GM18907 (cell line): Measurements from ENCODE around the gene ELL.
"Not testable (repeated sequence)": the region's sequence is repeated elsewhere in the genome, so short reads cannot be mapped to it uniquely, and the experiment has no call there.

ENCODE experiments used
- ATAC-seq: cut with Tn5 transposase; IDR thresholded peaks from one replicate; pipeline ENCODE4 v1.9.1; 2021; ENCODE audit warnings: mild to moderate bottlenecking, moderate library complexity; ENCODE audit not compliant: unreplicated experiment

ELL gene

DNA sequence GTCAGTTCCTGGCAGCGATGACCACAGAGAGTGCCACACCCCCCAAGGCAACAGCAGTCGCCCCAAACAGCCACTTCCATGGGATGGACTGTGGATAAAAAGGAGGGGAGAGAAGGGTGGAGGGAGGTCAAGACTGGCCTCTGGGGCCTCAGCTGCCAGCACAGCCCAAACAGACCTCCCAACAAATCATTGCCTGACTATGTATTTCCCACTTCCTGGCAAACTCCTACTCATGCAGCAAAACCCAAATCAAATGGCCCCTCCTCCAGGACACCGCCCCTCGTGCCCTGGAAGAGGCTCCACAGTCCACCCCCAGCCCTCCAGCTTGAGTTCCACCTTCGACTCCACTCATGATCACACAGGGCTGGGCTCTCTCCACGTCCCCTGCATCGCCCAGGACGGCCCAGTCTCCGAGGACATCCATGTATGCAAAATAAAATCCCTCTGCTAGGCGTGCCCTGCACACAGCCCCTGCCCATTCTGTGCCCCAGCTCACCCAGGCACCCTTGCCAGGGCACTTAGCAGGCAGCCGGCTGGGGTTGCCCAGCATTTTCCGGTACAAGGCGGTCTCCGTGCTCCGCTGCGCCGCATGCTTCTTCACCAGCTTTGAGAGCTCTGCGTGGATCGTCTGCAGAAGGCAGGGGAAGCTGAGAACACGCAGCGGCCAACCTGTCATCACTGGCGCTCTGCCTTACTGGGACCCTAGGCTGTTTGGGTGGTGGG lies 10.5 kb upstream of the ELL start:
- ATAC-seq: no peak

DNA sequence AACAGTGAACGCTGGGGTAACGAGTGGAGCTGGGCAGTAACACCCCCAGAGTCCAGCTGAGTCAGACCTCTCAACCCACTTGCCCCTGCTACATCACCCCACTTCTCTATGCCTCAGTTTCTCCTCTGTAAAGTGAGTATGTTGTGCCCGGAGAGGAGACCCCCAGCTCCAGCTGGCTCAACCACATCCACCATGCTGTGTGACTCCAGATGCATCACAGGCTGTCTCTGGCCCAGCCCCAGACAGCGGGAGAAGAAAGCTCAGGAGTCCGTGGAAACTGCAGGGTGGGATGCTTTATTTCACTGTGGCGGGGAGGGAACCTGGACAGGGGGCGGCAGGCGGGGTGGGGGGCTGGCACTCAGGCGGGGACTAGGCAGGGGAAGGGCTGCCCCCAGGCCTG lies 9.6 kb upstream of the ELL start:
- no peak for ATAC-seq

- ATAC-seq: no peak
These were observed 7.9 kb upstream of the ELL start for GRCh38 chr19:18529782-18530181.

DNA sequence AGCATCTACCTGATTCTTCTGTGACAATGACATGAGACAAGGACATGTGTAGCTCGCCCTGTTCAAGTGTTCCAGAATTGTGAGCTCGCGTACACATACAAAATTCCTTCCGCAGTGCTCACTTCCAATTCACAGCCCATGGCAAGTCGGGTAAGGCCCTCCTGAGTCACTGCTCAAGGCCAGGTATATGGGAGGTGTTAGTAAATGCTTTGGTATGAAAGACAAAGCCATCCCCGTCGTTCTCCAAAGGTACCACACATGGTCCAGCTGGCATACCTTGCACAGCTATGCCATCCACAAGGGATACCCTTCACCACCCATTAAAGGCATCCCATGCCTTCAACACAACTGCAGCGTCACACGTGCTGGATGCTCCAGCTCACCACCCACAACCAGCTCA lies 4.4 kb upstream of the ELL start:
- no peak for ATAC-seq

DNA sequence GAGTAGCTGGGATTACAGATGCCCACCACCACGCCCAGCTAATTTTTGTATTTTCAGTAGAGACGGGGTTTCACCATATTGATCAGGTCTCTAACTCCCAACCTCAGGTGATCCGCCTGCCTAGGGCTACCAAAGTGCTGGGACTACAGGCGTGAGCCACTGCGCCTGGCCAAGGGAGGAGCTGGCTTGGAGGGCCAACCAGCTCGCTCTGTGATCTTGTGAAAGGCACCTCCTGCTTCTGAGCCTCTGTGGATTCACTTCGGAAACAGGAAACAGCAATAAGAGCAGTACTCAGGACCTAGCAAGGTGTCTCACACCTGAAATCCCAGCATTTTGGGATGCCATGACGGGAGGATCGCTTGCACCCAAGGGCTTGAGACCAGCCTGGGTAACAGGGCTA lies 2.0 kb upstream of the ELL start:
- no peak for ATAC-seq

GRCh38 chr19:18522862-18523440 lies 1.1 kb upstream of the ELL start:
- ATAC-seq: not testable (repeated sequence)

- peak; percentile 86 for ATAC-seq
These were observed 423 bp upstream of the ELL start for GRCh38 chr19:18522124-18522861.

- no peak for ATAC-seq
These were observed 800 bp downstream of the ELL start for GRCh38 chr19:18520848-18521691.

- no peak for ATAC-seq
These were observed 1.7 kb downstream of the ELL start for GRCh38 chr19:18519962-18520847.

GRCh38 chr19:18518639-18519038 lies 3.2 kb downstream of the ELL start:
- ATAC-seq: no peak

DNA sequence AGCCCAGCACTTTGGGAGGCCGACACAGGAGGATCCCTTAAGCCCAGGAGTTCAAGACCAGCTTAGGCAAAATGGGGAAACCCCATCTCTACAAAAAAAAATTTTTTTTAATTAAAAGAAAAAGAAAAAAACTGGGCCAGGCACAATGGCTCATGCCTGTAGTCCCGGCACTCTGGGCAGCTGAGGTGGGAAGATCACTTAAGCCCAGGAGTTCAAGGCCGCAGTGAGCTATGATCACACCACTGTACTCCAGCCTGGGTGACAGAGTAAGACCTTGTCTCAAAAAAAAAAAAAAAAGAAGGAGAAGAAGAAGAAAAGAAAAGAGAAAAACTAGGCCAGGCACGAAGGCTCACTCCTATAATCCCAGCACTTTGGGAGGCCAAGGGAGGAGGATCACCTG lies 4.3 kb downstream of the ELL start:
- no peak for ATAC-seq

- no peak for ATAC-seq
These were observed 5.9 kb downstream of the ELL start for GRCh38 chr19:18515959-18516358.

- ATAC-seq: no peak
These were observed 6.8 kb downstream of the ELL start for GRCh38 chr19:18514800-18515682.

GRCh38 chr19:18513868-18514267 lies 8.0 kb downstream of the ELL start:
- no peak for ATAC-seq

GRCh38 chr19:18510216-18510615 lies 11.7 kb downstream of the ELL start:
- ATAC-seq: no peak

- ATAC-seq: no peak
These were observed 13.3 kb downstream of the ELL start for GRCh38 chr19:18508585-18508984.

DNA sequence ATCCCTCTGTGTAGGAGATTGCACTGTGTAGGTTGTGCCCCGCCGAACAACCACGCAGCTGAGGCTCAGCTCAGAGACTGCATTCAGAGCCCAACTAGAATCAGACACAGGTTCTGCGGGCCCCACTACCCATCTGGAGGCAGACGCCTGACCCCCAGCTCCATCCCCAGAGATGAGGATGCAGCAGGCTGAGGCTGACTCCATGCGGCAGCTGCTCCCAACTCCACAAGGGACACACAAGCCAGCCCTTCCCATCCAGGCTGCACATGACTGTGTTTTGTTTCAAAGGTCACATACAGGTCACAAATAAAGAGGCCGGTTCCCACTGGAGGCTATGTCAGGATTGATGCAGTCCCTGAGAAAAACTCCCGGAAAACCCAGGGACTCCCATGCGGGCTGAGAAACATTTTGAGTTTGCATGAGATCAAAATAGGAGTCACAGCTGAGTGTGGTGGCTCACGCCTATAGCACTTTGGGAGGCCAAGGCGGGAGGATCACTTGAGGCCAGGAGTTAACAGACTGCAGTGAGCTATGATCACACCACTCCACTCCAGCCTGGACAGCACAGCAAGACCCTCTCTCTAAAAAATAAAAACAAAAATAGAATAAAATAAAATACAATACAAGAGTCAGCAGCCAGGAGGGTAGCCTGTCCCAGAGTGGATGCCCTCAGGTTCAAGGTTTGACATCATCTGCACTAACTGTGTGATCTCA lies 14.0 kb downstream of the ELL start:
- ATAC-seq: no peak

DNA sequence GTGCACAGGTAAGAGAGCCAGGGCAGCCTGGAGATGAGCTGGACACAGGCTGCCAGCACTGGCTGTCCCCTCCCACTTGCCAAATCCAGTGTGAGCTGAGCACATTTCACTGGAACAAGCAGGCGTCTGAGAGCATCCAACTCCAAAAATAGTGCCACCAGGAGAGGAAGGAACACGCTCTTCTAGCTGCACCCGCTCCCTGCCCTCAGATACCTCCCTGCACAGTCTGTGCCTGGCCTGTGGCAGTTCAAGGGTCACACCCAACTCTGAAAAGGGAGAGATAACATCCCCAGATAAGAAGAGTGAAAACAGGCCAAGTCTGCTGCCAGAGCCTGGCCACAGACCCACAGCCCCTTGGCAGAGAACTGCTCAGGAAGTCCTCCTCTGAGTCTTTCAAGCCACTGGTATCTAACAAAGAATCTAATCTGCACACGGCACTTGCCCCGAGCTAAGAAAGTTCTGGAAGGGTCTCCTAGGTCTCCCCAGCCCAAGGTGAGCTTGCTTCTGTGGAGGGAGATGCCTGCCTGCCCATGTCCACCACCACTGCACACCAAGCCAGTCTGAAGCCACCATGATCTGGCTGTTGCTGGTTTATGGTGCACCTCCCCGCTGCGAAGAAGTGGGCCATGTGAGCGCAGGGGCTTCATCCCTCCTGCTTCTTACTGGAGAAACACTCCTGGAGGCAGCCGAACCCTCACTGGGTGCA lies 14.7 kb downstream of the ELL start:
- ATAC-seq: no peak
